GM12892 (cell line): ENCODE results near the gene DHH.

Source experiments
- POLR2A ChIP-seq: IDR thresholded peaks from 2 replicates; pipeline ENCODE4 v1.6.1; 2011; ENCODE audit warnings: low read depth, low read length, control low read depth
- POLR2AphosphoS5 ChIP-seq: IDR thresholded peaks from 2 replicates; pipeline ENCODE4 v1.6.1; 2011; ENCODE audit warnings: low read depth, low read length, control low read depth
- TAF1 ChIP-seq: IDR thresholded peaks from 2 replicates; pipeline ENCODE4 v1.6.1; 2011; ENCODE audit warnings: low read depth, mild to moderate bottlenecking, control low read depth, low read length, borderline replicate concordance

DNA sequence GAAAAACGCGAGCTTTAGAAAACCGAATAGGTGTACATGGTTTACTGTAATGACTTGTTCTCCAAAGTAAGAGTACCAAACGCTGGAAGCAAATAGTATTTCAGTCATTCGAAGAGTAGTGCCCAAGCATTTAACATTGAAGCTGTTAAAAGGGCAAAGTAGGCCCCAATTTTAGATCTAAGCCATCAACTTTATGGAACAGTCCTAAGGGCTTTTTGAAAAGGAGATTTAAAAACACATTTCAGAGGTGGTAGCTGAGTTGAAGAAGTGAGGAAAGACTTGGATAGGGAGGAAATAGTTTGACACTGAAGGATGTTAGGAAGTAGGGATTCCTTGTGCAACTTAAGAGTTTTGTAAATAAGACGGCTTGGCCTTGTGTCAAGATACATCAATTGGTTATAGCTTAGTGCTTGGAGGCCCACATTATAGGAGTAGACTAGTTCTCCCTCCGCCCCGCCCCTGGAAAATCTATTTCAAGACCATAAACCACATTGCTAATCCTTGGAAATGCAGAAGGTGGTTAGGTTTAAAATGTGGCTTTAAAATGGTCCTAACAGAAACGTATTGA lies 37.4 kb upstream of the DHH start:
- TF ChIP-seq POLR2A (no peak), POLR2AphosphoS5 (no peak), TAF1 (no peak)
